HL-60 (cell line): ENCODE results near the gene FGA.
A peak's percentile ranks its signal among the peaks of the same experiment; 100 is the strongest.

ENCODE experiments used
- CTCF ChIP-seq: IDR thresholded peaks from one replicate; pipeline ENCODE4 v1.5.1; 2011; ENCODE audit warnings: low read length, control low read depth, inconsistent platforms; ENCODE audit not compliant: insufficient read depth
- GABPA ChIP-seq: IDR thresholded peaks from 2 replicates; pipeline ENCODE4 v1.6.1; 2012; ENCODE audit warnings: low read depth
- POLR2AphosphoS5 ChIP-seq: IDR thresholded peaks from 2 replicates; pipeline ENCODE4 v1.6.1; 2012; ENCODE audit warnings: low read depth
- REST ChIP-seq: IDR thresholded peaks from 2 replicates; pipeline ENCODE4 v1.6.1; 2012; ENCODE audit warnings: low read depth; ENCODE audit not compliant: insufficient replicate concordance
- SPI1 ChIP-seq: IDR thresholded peaks from 2 replicates; pipeline ENCODE4 v1.6.1; 2012; ENCODE audit warnings: low read depth, mild to moderate bottlenecking, borderline replicate concordance

- TF ChIP-seq CTCF (peak; percentile 24), POLR2AphosphoS5 (no peak), GABPA (no peak), SPI1 (no peak), REST (no peak)
Observed at GRCh38 chr4:154559494-154560418, 30.8 kb downstream of the FGA start.
